ENCODE results near the gene VSTM4. TPM values are rescaled to one million over a fixed set of nuclear protein-coding genes. Genes with fewer than 3 reads are reported as not detected.

The VSTM4 gene
- total RNA-seq, 2 experiments from 2014 or later: not detected

DNA sequence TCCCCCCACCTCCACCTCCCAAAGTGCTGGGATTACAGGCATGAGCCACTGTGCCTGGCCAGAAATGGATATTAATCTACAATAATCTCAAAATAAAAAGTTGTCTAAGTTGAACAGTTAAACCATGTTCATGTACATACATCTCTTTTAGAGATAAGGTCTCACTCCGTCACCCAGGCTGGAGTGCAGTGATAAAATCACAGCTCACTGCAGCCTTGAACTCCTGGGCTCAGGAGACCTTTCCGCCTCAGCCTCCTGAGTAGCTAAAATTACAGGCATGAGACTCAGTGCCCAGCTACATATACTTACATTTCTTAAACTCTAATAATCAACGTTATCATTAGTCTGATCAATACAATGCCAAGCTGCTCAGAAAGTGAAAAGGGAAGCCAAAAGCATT, 36.2 kb downstream of the VSTM4 start:
- TF ChIP-seq, protein P1, sequence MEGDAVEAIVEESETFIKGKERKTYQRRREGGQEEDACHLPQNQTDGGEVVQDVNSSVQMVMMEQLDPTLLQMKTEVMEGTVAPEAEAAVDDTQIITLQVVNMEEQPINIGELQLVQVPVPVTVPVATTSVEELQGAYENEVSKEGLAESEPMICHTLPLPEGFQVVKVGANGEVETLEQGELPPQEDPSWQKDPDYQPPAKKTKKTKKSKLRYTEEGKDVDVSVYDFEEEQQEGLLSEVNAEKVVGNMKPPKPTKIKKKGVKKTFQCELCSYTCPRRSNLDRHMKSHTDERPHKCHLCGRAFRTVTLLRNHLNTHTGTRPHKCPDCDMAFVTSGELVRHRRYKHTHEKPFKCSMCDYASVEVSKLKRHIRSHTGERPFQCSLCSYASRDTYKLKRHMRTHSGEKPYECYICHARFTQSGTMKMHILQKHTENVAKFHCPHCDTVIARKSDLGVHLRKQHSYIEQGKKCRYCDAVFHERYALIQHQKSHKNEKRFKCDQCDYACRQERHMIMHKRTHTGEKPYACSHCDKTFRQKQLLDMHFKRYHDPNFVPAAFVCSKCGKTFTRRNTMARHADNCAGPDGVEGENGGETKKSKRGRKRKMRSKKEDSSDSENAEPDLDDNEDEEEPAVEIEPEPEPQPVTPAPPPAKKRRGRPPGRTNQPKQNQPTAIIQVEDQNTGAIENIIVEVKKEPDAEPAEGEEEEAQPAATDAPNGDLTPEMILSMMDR (conservative IDR thresholded peaks at IDR 0.05; ENCODE audit: low read length): no peak
- TF ChIP-seq EZH2phosphoT487 (IDR thresholded peaks at IDR 0.05; ENCODE audit: borderline replicate concordance, low read depth, low read length): no peak
- peaks cover 35% of the 10 kb centered on the region for H3K4me1 ChIP-seq (ENCODE audit: insufficient read depth, low read length, poor library complexity, severe bottlenecking)
- POLR2A ChIA-PET: no interaction called here
- H3K79me2 ChIP-seq (ENCODE audit: insufficient read depth, low read depth, low read length): no peaks in the 10 kb centered on the region
- no peaks in the 10 kb centered on the region for H3K9me3 ChIP-seq (ENCODE audit: low read length)
- intact Hi-C loops (cut with micrococcal nuclease; ENCODE audit: unreplicated experiment): loop anchor here (5.0 kb wide), 1 partner anchor 83 kb away; no protein-coding TSS in a partner anchor
- H3K4me3 ChIP-seq (ENCODE audit: low read depth, low read length, poor library complexity, severe bottlenecking): no peak overlapping the region
- CTCF ChIA-PET (ENCODE audit: unreplicated experiment): no interaction called here
- BruUV-seq (replicated peaks): no TSS peak
- no peaks in the 10 kb centered on the region for H3K9me2 ChIP-seq (ENCODE audit: insufficient read depth, low read length)
- H2AFZ ChIP-seq (ENCODE audit: low read length): no peak overlapping the region
- H3K27ac ChIP-seq (ENCODE audit: low read depth, low read length, poor library complexity, severe bottlenecking): no peak overlapping the region
- no peak overlapping the region for H3K4me2 ChIP-seq (ENCODE audit: low read length)
- H4K20me1 ChIP-seq (ENCODE audit: insufficient read depth, low read length): no peaks in the 10 kb centered on the region
- H3K36me3 ChIP-seq (ENCODE audit: insufficient read depth, low read length): no peaks in the 10 kb centered on the region
- no peak for DNase-seq (ENCODE audit: low spot score)

- H3K9me3 ChIP-seq (ENCODE audit: low read length): no peaks in the 10 kb centered on the region
- H3K4me2 ChIP-seq (ENCODE audit: low read length): no peak overlapping the region
- H3K79me2 ChIP-seq (ENCODE audit: insufficient read depth, low read depth, low read length): no peaks in the 10 kb centered on the region
- ChIA-PET CTCF (ENCODE audit: unreplicated experiment) (no interaction called here), POLR2A (interaction anchor here (0.7 kb wide), 1 partner anchor 84 kb away, joined by 6 read pairs; no protein-coding TSS in a partner anchor)
- H3K4me3 ChIP-seq (ENCODE audit: low read depth, low read length, poor library complexity, severe bottlenecking): no peak overlapping the region
- H3K27ac ChIP-seq (ENCODE audit: low read depth, low read length, poor library complexity, severe bottlenecking): no peak overlapping the region
- no peaks in the 10 kb centered on the region for H3K36me3 ChIP-seq (ENCODE audit: insufficient read depth, low read length)
- H3K4me1 ChIP-seq (ENCODE audit: insufficient read depth, low read length, poor library complexity, severe bottlenecking): peaks cover 35% of the 10 kb centered on the region
- TF ChIP-seq, protein P1 (conservative IDR thresholded peaks at IDR 0.05; ENCODE audit: low read length): no peak
- no peak for TF ChIP-seq EZH2phosphoT487 (IDR thresholded peaks at IDR 0.05; ENCODE audit: borderline replicate concordance, low read depth, low read length)
- no TSS peak for BruUV-seq (replicated peaks)
- H3K9me2 ChIP-seq (ENCODE audit: insufficient read depth, low read length): no peaks in the 10 kb centered on the region
- no peaks in the 10 kb centered on the region for H4K20me1 ChIP-seq (ENCODE audit: insufficient read depth, low read length)
- no peak for DNase-seq (ENCODE audit: low spot score)
- intact Hi-C loops (cut with micrococcal nuclease; ENCODE audit: unreplicated experiment): loop anchor here (5.0 kb wide), 1 partner anchor 84 kb away; no protein-coding TSS in a partner anchor
- H2AFZ ChIP-seq (ENCODE audit: low read length): no peak overlapping the region
Measured at GRCh38 chr10:49078433-49078832, 36.9 kb downstream of the VSTM4 start.

DNA sequence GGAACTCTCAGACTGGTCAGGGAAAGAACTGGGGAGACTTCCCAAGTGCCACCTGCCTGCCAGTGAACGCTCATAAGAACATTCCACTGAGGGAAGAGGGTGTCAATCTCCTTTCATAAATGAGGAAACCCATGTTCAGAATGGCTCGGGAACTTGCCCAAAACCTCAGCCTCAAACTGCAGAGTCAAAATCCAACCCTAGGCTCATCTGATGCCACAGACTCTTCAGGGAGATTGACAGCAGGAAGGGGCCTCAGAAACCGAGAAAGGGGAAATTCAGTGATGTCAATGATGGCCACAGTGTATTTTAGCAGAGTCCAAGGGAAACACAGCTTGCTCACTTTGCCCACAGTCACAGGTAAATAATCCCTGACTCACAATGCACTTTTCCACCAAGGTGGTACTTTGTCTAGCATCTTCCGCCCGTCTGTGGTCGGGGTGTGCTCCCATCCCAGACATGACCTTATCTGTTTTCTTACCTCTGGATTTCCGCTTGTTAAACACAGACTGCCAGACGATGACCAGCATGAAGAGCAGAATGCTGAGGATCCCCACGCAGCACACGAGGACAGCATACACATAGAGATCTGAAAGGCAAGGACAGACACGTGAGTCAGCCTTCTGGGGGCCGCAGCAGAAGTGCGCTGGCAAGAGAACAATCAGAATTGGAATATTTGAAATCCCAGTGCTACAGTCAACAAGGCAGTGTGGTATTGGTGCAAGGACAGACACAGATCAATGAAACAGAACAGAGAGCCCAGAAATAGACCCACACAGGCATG, 38.4 kb downstream of the VSTM4 start:
- intact Hi-C loops (cut with micrococcal nuclease; ENCODE audit: unreplicated experiment): loop anchor here (2.0 to 5.0 kb wide), 2 partner anchors 24 to 85 kb away; no protein-coding TSS in a partner anchor
- no TSS peak for BruUV-seq (replicated peaks)
- TF ChIP-seq, protein P1 (conservative IDR thresholded peaks at IDR 0.05; ENCODE audit: low read length): no peak
- no peak for TF ChIP-seq EZH2phosphoT487 (IDR thresholded peaks at IDR 0.05; ENCODE audit: borderline replicate concordance, low read depth, low read length)
- ChIA-PET CTCF (ENCODE audit: unreplicated experiment) (no interaction called here), POLR2A (interaction anchor here (0.8 to 1.2 kb wide), 2 partner anchors 11 to 13 kb away, joined by 3 to 4 read pairs; no protein-coding TSS in a partner anchor)
- Histone ChIP-seq H3K4me2 (ENCODE audit: low read length) (peak overlapping the region; percentile 33), H3K9me3 (ENCODE audit: low read length) (no peaks in the 10 kb centered on the region), H3K79me2 (ENCODE audit: insufficient read depth, low read depth, low read length) (no peaks in the 10 kb centered on the region), H3K4me3 (ENCODE audit: low read depth, low read length, poor library complexity, severe bottlenecking) (no peak overlapping the region), H3K27ac (ENCODE audit: low read depth, low read length, poor library complexity, severe bottlenecking) (no peak overlapping the region), H4K20me1 (ENCODE audit: insufficient read depth, low read length) (no peaks in the 10 kb centered on the region), H3K9me2 (ENCODE audit: insufficient read depth, low read length) (no peaks in the 10 kb centered on the region), H3K36me3 (ENCODE audit: insufficient read depth, low read length) (no peaks in the 10 kb centered on the region), H3K4me1 (ENCODE audit: insufficient read depth, low read length, poor library complexity, severe bottlenecking) (peaks cover 48% of the 10 kb centered on the region), H2AFZ (ENCODE audit: low read length) (peak overlapping the region; percentile 22; the same call in 1 of the 2 replicates)
- peak; percentile 54 for DNase-seq (ENCODE audit: low spot score)
